ENCODE results near the gene POLG2.

- TF ChIP-seq CTCF (IDR thresholded peaks at IDR 0.05; ENCODE audit: extremely low read depth in 1 of 2, insufficient read depth in 1 of 2, low read depth in 1 of 2, low read length in 2 of 2) (no peak), POLR2AphosphoS5 (IDR thresholded peaks at IDR 0.05; ENCODE audit: insufficient read depth, low read depth, low read length) (peak; percentile 38), EZH2 (IDR thresholded peaks at IDR 0.05; ENCODE audit: borderline replicate concordance, low read depth, low read length, severe bottlenecking) (no peak), POLR2A (IDR thresholded peaks at IDR 0.05; ENCODE audit: low read depth, low read length) (peak; percentile 34), JUN (IDR thresholded peaks at IDR 0.05; ENCODE audit: borderline replicate concordance, insufficient read depth, insufficient read length, low read depth) (no peak), GATA2 (IDR thresholded peaks at IDR 0.05; ENCODE audit: insufficient read depth, insufficient read length, low read depth, low read length) (no peak), MAX (IDR thresholded peaks at IDR 0.05; ENCODE audit: insufficient read depth, insufficient read length) (no peak)
Observed at GRCh38 chr17:64531955-64532371, 35.1 kb upstream of the POLG2 start.

All from endothelial cell of umbilical vein (primary cell).